HG03103 (cell line): ENCODE data around the gene KSR1.

Source experiments
- ATAC-seq: cut with Tn5 transposase; IDR thresholded peaks from one replicate; pipeline ENCODE4 v1.9.1; 2021; ENCODE audit warnings: low read depth; ENCODE audit not compliant: unreplicated experiment

KSR1 gene

GRCh38 chr17:27529230-27529796, 73.1 kb downstream of the KSR1 start:
- no peak for ATAC-seq

- ATAC-seq: no peak
Observed at GRCh38 chr17:27530764-27531391, 74.6 kb downstream of the KSR1 start.

- ATAC-seq: no peak
Observed at GRCh38 chr17:27531469-27531961, 75.3 kb downstream of the KSR1 start.

GRCh38 chr17:27532269-27533263, 76.3 kb downstream of the KSR1 start:
- ATAC-seq: no peak

GRCh38 chr17:27533874-27534815, 77.9 kb downstream of the KSR1 start:
- ATAC-seq: no peak

GRCh38 chr17:27535178-27535928, 79.1 kb downstream of the KSR1 start:
- ATAC-seq: no peak

GRCh38 chr17:27535975-27536374, 79.7 kb downstream of the KSR1 start:
- ATAC-seq: no peak

GRCh38 chr17:27536781-27537180, 80.5 kb downstream of the KSR1 start:
- ATAC-seq: no peak

- no peak for ATAC-seq
Observed at GRCh38 chr17:27538156-27538955, 82.1 kb downstream of the KSR1 start.

GRCh38 chr17:27539152-27539551, 82.9 kb downstream of the KSR1 start:
- ATAC-seq: no peak

GRCh38 chr17:27539794-27540317, 83.6 kb downstream of the KSR1 start:
- ATAC-seq: no peak

- no peak for ATAC-seq
Observed at GRCh38 chr17:27540318-27541101, 84.3 kb downstream of the KSR1 start.

- no peak for ATAC-seq
Observed at GRCh38 chr17:27541301-27542023, 85.2 kb downstream of the KSR1 start.

- no peak for ATAC-seq
Observed at GRCh38 chr17:27542841-27543463, 86.7 kb downstream of the KSR1 start.

- ATAC-seq: no peak
Observed at GRCh38 chr17:27543464-27543856, 87.2 kb downstream of the KSR1 start.

- no peak for ATAC-seq
Observed at GRCh38 chr17:27543958-27544349, 87.7 kb downstream of the KSR1 start.
